ENCODE measurements around the gene GCLC. TPM values are rescaled to one million over a fixed set of nuclear protein-coding genes. Genes with fewer than 3 reads are reported as not detected.

Gene GCLC
- total and polyA plus RNA-seq, 7 donors, result 4.7 to 31.9 (median 17.9) TPM

- TF ChIP-seq CTCF (IDR thresholded peaks at IDR 0.05), result no peak
- Histone ChIP-seq H3K27me3 (ENCODE audit: insufficient read depth in 3 of 3, low read length in 2 of 3) (no peaks in the 10 kb centered on the region), H3K4me1 (no peaks in the 10 kb centered on the region), H3K4me3 (no peak overlapping the region), H3K36me3 (ENCODE audit: insufficient read depth in 1 of 2, low read depth in 1 of 2) (no peaks in the 10 kb centered on the region), H3K9me3 (no peaks in the 10 kb centered on the region), H3K27ac (no peak overlapping the region)
- WGBS, 3 donors, result 36 to 63% (median 43%) methylated on average over 3 of the region's 3 CpGs
- DNase-seq (no peak), ATAC-seq (no peak)
- intact Hi-C loops (cut with DNase I), result no loop called here
Observed at GRCh38 chr6:53588816-53589509, 44.1 kb upstream of the GCLC start.

GRCh38 chr6:53587291-53587690, 42.4 kb upstream of the GCLC start:
- WGBS, 3 donors, result 88 to 90% (median 89%) methylated on average over 1 of the region's 1 CpG
- no peak for ATAC-seq
- H3K27ac ChIP-seq, result no peak overlapping the region

GRCh38 chr6:53585208-53585900, 40.5 kb upstream of the GCLC start:
- Histone ChIP-seq H3K27ac (no peak overlapping the region), H3K36me3 (ENCODE audit: insufficient read depth in 1 of 2, low read depth in 1 of 2) (no peaks in the 10 kb centered on the region), H3K4me3 (no peak overlapping the region), H3K27me3 (ENCODE audit: insufficient read depth in 3 of 3, low read length in 2 of 3) (no peaks in the 10 kb centered on the region), H3K4me1 (peaks cover 3% of the 10 kb centered on the region), H3K9me3 (no peaks in the 10 kb centered on the region)
- DNase-seq (no peak), ATAC-seq (no peak)
- 77 to 87% (median 84%) methylated on average over 7 of the region's 7 CpGs for WGBS, 3 donors
- no peak for TF ChIP-seq CTCF (IDR thresholded peaks at IDR 0.05)
- intact Hi-C loops (cut with DNase I), result no loop called here

More at GRCh38 chr6:53587291-53587690, 42.4 kb upstream of the GCLC start:
- DNase-seq, result no peak
- intact Hi-C loops (cut with DNase I), result no loop called here
- Histone ChIP-seq H3K9me3 (no peaks in the 10 kb centered on the region), H3K4me3 (no peak overlapping the region), H3K4me1 (no peaks in the 10 kb centered on the region), H3K36me3 (ENCODE audit: insufficient read depth in 1 of 2, low read depth in 1 of 2) (no peaks in the 10 kb centered on the region), H3K27me3 (ENCODE audit: insufficient read depth in 3 of 3, low read length in 2 of 3) (no peaks in the 10 kb centered on the region)
- no peak for TF ChIP-seq CTCF (IDR thresholded peaks at IDR 0.05)

GRCh38 chr6:53584726-53585125, 39.8 kb upstream of the GCLC start:
- Histone ChIP-seq H3K9me3 (no peaks in the 10 kb centered on the region), H3K4me1 (peaks cover 3% of the 10 kb centered on the region), H3K27me3 (ENCODE audit: insufficient read depth in 3 of 3, low read length in 2 of 3) (no peaks in the 10 kb centered on the region), H3K4me3 (no peak overlapping the region), H3K27ac (no peak overlapping the region), H3K36me3 (ENCODE audit: insufficient read depth in 1 of 2, low read depth in 1 of 2) (no peaks in the 10 kb centered on the region)
- DNase-seq (no peak), ATAC-seq (no peak)
- WGBS, 3 donors, result 63 to 76% (median 74%) methylated on average over 2 of the region's 2 CpGs
- no peak for TF ChIP-seq CTCF (IDR thresholded peaks at IDR 0.05)
- intact Hi-C loops (cut with DNase I), result no loop called here
